GM10266 (cell line): ENCODE results near the gene HEG1.

Source experiments
- DNase-seq: peaks from one replicate; pipeline ENCODE4 v3.0.0; 2012; ENCODE audit errors: extremely low spot score
- CTCF ChIP-seq: IDR thresholded peaks from 2 replicates; pipeline ENCODE4 v1.5.1; 2012; ENCODE audit warnings: mild to moderate bottlenecking, low read depth; ENCODE audit not compliant: control insufficient read depth, insufficient read depth; ENCODE audit errors: missing control alignments

HEG1 gene

GRCh38 chr3:125058959-125059358 is 3.2 kb upstream of the HEG1 start:
- no peak for DNase-seq

GRCh38 chr3:125058529-125058928 is 2.7 kb upstream of the HEG1 start:
- DNase-seq, result no peak
- no peak for TF ChIP-seq CTCF

More at GRCh38 chr3:125058959-125059358, 3.2 kb upstream of the HEG1 start:
- TF ChIP-seq CTCF, result no peak

- no peak for DNase-seq
- TF ChIP-seq CTCF, result no peak
These were observed 1.5 kb upstream of the HEG1 start for GRCh38 chr3:125057186-125057850.

- peak; percentile 30 for TF ChIP-seq CTCF
- peak; percentile 76 for DNase-seq
These were observed 375 bp downstream of the HEG1 start for GRCh38 chr3:125055331-125055912.

GRCh38 chr3:125054449-125055329 is 1.1 kb downstream of the HEG1 start:
- DNase-seq, result peak; percentile 80
- TF ChIP-seq CTCF, result no peak

GRCh38 chr3:125054062-125054448 is 1.7 kb downstream of the HEG1 start:
- no peak for DNase-seq
- no peak for TF ChIP-seq CTCF
